Fibroblast of mammary gland (primary cell): Measurements from ENCODE around the gene CHST2.

ENCODE experiments used
- DNase-seq: peaks from one replicate; pipeline ENCODE4 v3.0.0-alpha.2; 2010; ENCODE audit warnings: low read depth
- H3K4me3 ChIP-seq: 2 replicates; pipeline ENCODE4 v1.5.1; 2011; ENCODE audit warnings: low read depth, mild to moderate bottlenecking, low read length, moderate library complexity; ENCODE audit not compliant: control insufficient read depth
- CTCF ChIP-seq: conservative IDR thresholded peaks from 2 replicates; pipeline ENCODE4 v1.5.1; 2011; ENCODE audit warnings: low read depth, low read length, inconsistent platforms; ENCODE audit not compliant: control insufficient read depth, insufficient read depth

CHST2 gene

GRCh38 chr3:143166376-143166775, 46.8 kb downstream of the CHST2 start:
- DNase-seq, result no peak
- no peak for TF ChIP-seq CTCF

GRCh38 chr3:143167969-143168854, 48.6 kb downstream of the CHST2 start:
- TF ChIP-seq CTCF, result no peak
- peak; percentile 87 for DNase-seq
- H3K4me3 ChIP-seq, result no peak overlapping the region

More at GRCh38 chr3:143166376-143166775, 46.8 kb downstream of the CHST2 start:
- H3K4me3 ChIP-seq, result no peak overlapping the region

GRCh38 chr3:143168855-143169192, 49.3 kb downstream of the CHST2 start:
- no peak for TF ChIP-seq CTCF
- no peak for DNase-seq
- H3K4me3 ChIP-seq, result no peak overlapping the region

GRCh38 chr3:143170074-143170473, 50.5 kb downstream of the CHST2 start:
- no peak for TF ChIP-seq CTCF
- H3K4me3 ChIP-seq, result no peak overlapping the region
- no peak for DNase-seq

- peak; percentile 56 for DNase-seq
- no peak overlapping the region for H3K4me3 ChIP-seq
- no peak for TF ChIP-seq CTCF
Observed at GRCh38 chr3:143170676-143171075, 51.1 kb downstream of the CHST2 start.

- TF ChIP-seq CTCF, result no peak
- DNase-seq, result peak; percentile 68
- no peak overlapping the region for H3K4me3 ChIP-seq
Observed at GRCh38 chr3:143171141-143171980, 51.8 kb downstream of the CHST2 start.
